Measurements from ENCODE around the gene AGER.
"Not testable (repeated sequence)": the region's sequence is repeated elsewhere in the genome, so short reads cannot be mapped to it uniquely, and the experiment has no call there.

AGER gene

GRCh38 chr6:32184084-32184640 is at the start of gene AGER:
TSS of gene AGER (minus strand) at chr6:32184253. CDS start at chr6:32184222, 31 bp downstream.
- DNase-seq (ENCODE audit: low read depth) = no peak

- DNase-seq (ENCODE audit: low read depth) = no peak
These were observed 42.4 kb upstream of the AGER start for GRCh38 chr6:32226434-32226833.

- DNase-seq (ENCODE audit: low read depth) = no peak
These were observed 40.6 kb upstream of the AGER start for GRCh38 chr6:32224696-32225095.

GRCh38 chr6:32223258-32224235 is 39.5 kb upstream of the AGER start, which contains the start of gene NOTCH4:
TSS of gene NOTCH4 (minus strand) at chr6:32224067. CDS start at chr6:32223928, 139 bp downstream.
- DNase-seq (ENCODE audit: low read depth) = no peak

GRCh38 chr6:32222333-32223230 is 38.5 kb upstream of the AGER start:
- DNase-seq (ENCODE audit: low read depth) = no peak

GRCh38 chr6:32220021-32220420 is 36.0 kb upstream of the AGER start:
- no peak for DNase-seq (ENCODE audit: low read depth)

GRCh38 chr6:32218167-32218566 is 34.1 kb upstream of the AGER start:
- DNase-seq (ENCODE audit: low read depth) = no peak

- no peak for DNase-seq (ENCODE audit: low read depth)
These were observed 32.9 kb upstream of the AGER start for GRCh38 chr6:32216998-32217397.

- no peak for DNase-seq (ENCODE audit: low read depth)
These were observed 32.2 kb upstream of the AGER start for GRCh38 chr6:32216285-32216684.

GRCh38 chr6:32215617-32216016 is 31.6 kb upstream of the AGER start:
- DNase-seq (ENCODE audit: low read depth) = no peak

GRCh38 chr6:32214126-32214525 is 30.1 kb upstream of the AGER start:
- no peak for DNase-seq (ENCODE audit: low read depth)

GRCh38 chr6:32213649-32214048 is 29.6 kb upstream of the AGER start:
- DNase-seq (ENCODE audit: low read depth) = no peak

- DNase-seq (ENCODE audit: low read depth) = no peak
These were observed 28.2 kb upstream of the AGER start for GRCh38 chr6:32212076-32212760.

GRCh38 chr6:32211432-32211831 is 27.4 kb upstream of the AGER start:
- not testable (repeated sequence) for DNase-seq (ENCODE audit: low read depth)

GRCh38 chr6:32210191-32210601 is 26.1 kb upstream of the AGER start:
- DNase-seq (ENCODE audit: low read depth) = no peak

GRCh38 chr6:32208996-32209395 is 24.9 kb upstream of the AGER start:
- no peak for DNase-seq (ENCODE audit: low read depth)

- no peak for DNase-seq (ENCODE audit: low read depth)
These were observed 20.2 kb upstream of the AGER start for GRCh38 chr6:32204268-32204715.

- no peak for DNase-seq (ENCODE audit: low read depth)
These were observed 19.6 kb upstream of the AGER start for GRCh38 chr6:32203426-32204267.

GRCh38 chr6:32202186-32202585 is 18.1 kb upstream of the AGER start:
- no peak for DNase-seq (ENCODE audit: low read depth)

- DNase-seq (ENCODE audit: low read depth) = no peak
These were observed 16.8 kb upstream of the AGER start for GRCh38 chr6:32200711-32201475.
